GM18519 (cell line): ENCODE results near the gene PLEK2.
A peak's percentile ranks its signal among the peaks of the same experiment; 100 is the strongest.
"Not testable (repeated sequence)": the region's sequence is repeated elsewhere in the genome, so short reads cannot be mapped to it uniquely, and the experiment has no call there.

Experiments used
- ATAC-seq: cut with Tn5 transposase; IDR thresholded peaks from one replicate; pipeline ENCODE4 v1.9.1; 2021; ENCODE audit warnings: mild to moderate bottlenecking, moderate library complexity; ENCODE audit not compliant: unreplicated experiment, low FRiP score

The PLEK2 gene

DNA sequence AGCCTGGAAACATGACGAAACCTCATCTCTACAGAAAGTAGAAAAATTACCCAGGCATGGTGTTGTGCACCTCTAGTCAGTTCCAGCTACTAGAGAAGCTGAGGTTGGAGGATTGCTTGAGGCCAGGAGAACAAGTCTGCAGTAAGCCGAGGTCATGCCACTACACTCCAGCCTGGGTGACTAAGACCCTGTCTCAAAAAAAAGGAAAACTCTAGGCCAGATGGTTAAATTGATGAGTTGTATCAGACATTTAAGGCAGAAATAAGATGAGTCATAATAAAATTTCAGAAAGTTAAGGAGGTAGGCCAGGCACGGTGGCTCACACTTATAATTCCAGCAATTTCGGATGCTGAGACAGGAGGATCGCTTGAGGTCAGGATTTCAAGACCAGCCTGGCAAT, 41.1 kb downstream of the PLEK2 start:
- ATAC-seq = no peak

DNA sequence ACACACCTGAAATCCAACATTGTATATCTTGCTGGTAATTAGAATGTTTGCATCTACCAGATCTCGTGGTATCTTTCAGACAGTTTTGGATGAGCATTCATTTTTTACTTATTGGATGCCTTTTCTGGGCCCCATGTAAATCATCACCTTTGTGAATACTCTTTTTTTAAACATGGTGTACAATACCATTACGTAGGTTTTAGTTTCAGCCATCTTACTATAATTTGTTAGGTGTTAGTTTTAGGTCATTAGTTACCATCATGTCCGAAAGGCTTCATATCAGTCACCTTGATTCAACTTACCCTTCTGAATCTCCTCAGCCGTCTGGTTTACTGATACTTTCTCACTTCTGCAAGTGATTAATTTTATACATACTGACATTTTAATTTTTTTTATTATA, 46.5 kb downstream of the PLEK2 start:
- ATAC-seq = no peak

DNA sequence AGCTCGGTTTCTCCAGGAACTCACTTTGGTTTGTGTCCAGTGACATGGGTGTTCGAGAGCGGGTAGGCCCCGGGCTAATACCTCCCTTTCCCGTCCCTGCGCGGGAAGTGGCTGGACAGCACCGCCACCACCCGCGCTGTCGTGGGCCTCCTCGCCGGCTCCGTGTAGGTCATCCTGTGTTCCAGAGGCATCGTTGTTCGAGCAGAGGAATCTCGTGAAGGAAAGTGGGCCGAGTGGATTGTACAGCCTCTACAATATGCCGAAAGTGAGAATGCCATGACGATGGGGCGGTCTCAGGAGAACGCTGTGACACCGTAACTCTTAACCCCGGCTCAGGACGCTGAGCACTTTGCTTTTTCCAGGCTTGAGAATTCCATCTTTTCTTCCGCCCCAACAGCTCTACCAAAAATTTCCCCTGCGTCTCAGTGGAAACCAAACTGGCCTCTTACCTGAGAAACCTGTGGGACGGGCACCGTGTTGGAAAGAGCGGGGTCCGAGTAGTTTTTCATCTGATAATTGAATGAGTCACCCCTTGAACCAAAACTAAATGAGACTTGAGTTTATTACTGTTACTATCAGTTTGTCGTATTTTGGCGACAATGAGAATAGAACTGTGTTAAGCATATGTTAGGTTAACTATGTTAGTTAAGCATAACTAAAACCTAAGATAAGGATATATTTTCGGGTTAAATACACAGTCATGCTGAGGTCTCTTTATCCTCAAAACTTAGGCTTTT, 51.3 kb downstream of the PLEK2 start:
- ATAC-seq = peak; percentile 8

DNA sequence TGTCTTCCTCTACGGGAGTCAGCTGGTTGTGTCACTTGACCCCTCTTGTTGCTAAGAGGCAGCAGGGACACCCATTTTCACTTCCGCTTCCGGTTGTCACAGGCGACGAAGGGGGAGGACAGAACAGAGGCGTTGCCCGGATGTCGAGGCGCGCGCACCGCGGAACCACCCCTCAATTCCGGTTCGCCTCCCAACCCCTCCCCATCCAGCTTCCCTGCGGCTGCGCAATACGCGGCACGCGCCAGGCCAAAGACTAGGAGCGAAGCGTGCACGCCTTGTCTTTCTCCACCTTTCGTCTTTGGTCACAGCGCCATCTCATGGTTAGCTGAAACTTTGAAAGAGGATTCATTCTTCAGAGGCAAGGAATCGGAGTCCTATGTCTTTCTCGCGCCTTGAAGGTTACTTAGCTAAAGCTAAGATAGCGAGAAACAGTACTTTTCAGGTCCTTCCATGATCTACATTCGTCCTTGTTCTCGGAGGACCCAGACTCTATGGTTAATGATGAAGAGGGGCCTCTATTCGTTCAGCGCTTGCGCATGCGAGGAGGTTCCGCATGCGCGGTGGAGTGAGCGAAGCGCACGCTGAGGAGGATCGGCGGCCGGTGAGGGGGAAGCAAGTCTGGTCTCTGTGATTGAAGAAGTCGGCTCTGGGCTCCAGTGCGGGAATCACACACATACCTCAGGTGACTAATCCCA, 52.0 kb downstream of the PLEK2 start, which contains the start of the genes ATP6V1D and EIF2S1:
TSS of gene ATP6V1D (minus strand) at position 30 of the 695 bp plus-strand sequence. CDS start 106 bp downstream, outside the sequence.
TSS of gene EIF2S1 (plus strand) at position 554 of the 695 bp plus-strand sequence. CDS start 4,440 bp downstream, outside the sequence.
- peak; percentile 75 for ATAC-seq

DNA sequence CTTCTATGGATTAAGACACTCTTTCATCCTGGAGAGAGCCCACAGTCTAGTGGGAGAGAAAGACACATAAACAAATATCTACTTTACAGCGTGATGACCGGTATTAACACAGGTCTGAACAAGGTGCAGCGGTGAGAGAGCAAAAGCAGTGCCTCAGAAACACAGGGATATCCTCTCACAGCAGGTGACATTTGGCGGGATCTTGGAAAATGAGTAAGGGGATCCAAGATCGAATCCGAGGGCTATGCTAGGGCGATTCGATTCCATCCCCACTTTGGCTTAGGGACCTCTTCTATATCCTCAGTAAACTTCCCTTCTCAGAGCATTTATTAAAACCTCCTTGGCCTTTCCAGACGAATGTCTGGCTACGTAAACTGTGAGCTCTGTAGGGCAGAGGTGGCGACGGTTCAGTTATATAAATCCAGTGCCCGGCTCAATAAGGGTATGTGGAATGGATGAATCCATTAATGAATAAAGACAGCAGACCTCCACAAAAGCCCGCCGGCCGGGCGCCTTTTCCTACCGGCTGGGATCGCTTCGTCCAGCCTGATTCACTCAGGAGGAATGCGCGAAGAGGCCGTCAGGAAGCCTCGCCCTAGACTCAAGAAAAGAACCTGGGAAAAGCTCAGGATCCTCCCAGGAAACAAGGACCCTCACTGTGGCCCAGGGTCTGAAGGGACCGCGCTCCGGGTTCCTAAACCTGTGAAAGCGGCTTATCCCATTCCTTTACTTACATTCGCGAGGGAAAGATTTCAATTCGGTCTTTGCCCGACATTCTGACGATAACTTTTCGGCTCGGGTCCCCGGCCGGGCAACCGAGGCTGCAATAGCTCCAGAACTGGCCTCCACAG, 52.8 kb downstream of the PLEK2 start:
- ATAC-seq = no peak

DNA sequence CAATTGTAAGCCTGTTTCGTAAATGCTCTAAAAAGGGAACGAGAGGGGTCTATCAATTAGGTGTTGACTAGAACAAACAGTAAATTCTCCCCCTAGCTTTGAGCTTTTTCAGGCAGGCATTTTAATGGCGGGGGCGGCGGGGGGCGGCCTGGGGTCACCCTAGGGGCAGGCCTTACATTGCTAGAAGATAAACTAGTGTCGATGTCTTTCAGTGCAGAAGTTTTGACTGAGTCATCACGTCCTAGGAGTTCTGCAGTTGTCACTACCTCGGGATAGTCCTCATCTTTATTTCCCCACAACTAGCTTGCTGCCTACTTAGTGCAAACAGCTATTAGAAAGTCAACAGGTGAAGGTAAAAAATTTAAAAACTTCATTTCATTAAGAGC, 54.0 kb downstream of the PLEK2 start:
- no peak for ATAC-seq

DNA sequence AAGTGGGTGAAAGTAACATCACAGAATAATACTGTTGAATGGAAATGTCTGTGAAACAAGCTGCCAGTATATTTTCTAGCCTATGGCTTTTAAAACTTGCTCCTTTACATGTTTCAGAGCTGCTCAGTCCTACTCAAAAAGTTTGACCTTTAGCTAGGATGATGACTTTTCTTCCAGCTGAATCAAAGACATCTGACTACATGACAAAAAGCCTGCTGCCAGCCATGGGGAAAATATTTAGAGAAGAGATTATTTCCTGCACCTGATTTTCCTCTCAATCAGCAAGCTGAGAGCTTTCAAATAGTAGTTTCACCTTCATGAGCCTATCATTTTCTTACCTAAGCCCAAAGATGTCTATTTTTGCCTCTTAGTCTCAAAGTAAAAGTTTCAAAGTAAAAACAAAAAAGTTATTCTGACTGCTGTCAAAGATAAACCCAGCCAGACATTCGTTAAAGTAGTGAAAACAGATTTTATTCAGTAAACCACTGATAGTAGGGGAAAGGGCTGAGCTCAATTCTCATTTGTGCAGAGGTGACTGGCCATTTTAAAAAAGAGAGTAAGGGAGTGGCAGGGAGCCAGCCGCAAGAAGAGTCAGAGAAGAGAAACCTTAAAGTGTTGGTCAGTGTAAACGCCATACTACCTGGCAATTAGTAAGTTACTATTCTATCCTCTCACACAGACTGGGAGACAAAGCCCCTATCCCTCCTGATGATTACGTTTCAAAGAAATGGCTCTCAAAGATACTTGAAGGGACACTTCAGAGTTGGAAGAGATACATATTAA, 54.6 kb downstream of the PLEK2 start:
- ATAC-seq = no peak

DNA sequence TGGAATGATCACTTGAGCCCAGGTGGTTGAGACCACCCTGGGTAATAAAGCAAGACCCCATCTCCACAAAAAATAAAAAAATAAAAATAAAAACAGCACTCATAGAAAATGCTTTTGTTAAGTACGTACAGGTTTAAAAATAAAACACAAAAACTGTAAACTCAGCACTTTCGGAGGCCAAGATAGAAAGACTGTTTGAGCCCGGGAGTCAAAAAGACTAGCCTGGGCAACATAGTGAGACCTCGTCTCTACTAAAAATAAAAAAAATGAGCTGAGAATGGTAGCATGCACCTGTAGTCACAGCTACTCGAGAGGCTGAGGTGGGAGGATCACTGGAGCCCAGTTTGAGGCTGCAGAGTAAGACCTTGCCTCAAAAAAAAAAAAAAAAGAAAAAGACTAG, 59.9 kb downstream of the PLEK2 start:
- no peak for ATAC-seq

DNA sequence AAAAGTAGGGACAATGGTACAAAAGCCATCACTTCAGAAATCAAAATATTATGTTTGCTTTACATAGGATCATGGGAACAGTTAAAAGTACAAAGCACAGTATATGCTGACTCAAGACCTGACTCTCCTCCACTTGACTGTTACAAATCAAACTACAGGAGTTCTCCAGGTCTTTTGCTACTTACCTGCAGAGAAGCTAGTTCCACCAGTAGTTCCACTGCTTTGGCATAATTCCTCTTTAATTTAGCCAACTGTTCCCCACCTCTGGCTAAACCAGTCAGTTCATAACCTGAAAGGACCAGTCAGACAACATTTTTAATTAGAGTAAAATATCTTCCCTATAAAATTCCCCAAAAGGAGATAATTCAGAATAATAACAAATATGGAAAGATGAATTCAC, 66.4 kb downstream of the PLEK2 start:
- no peak for ATAC-seq

DNA sequence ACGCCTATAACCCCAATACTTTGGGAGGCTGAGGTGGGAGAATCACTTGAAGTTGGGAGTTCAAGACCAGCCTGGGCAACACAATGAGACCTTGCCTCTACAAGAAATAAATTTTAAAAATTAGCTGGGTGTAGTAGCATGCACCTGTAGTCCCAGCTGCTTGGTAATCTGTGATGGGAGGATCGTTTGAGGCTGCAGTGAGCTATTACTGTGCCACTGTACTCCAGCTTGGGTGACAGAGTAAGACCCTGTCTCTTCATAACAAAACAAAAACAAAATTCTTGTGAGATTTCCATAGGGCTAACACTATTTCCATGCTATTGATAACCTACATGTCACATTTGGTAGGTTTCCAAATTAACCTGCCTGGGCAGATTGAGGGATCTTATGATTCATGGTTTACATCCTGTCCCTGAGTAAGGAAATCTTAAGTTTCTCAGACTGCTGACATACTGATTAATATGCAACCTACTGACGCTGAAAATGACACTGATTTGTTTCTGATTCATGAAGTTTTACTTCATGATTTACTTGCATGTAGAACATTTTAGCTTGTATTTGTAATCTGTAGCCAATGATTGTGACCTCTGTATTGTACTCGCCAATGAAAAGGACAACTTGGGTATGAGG, 68.2 kb downstream of the PLEK2 start:
- ATAC-seq = no peak

DNA sequence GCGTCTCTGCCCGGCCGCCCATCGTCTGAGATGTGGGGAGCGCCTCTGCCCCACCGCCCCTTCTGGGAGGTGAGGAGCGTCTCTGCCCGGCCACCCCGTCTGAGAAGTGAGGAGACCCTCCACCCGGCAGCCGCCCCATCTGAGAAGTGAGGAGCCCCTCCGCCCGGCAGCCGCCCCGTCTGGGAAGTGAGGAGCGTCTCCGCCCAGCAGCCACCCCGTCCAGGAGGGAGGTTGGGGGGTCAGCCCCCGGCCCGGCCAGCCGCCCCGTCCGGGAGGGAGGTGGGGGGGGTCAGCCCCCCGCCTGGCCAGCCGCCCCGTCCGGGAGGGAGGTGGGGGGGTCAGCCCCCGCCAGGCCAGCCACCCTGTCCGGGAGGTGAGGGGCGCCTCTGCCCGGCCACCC, 70.7 kb downstream of the PLEK2 start:
- ATAC-seq = not testable (repeated sequence)
